SK-N-SH treated with all-trans-retinoic acid at 6 μM for 48 hours (cell line): Measurements from ENCODE around the gene IGDCC3.

ENCODE experiments used
- ATAC-seq: fragments of 200-7000 bp; cut with Tn5 transposase; 3 replicates; pipeline ENCODE4 v1.9.1; 2020; ENCODE audit warnings: mild to moderate bottlenecking, moderate library complexity
- BACH2 ChIP-seq: fragments of 250-450 bp; sonication (Bioruptor Pico); IDR thresholded peaks from 2 replicates; pipeline ENCODE4 v1.9.0; 2021; ENCODE audit warnings: mild to moderate bottlenecking, borderline replicate concordance
- ESRRG ChIP-seq: fragments of 250-450 bp; sonication (Bioruptor Pico); IDR thresholded peaks from 2 replicates; pipeline ENCODE4 v1.6.1; 2021; ENCODE audit warnings: mild to moderate bottlenecking
- GLIS3 ChIP-seq: fragments of 250-450 bp; sonication (Bioruptor Pico); IDR thresholded peaks from 2 replicates; pipeline ENCODE4 v1.5.0; 2020; ENCODE audit warnings: mild to moderate bottlenecking, moderate library complexity
- ISL1 ChIP-seq: fragments of 250-450 bp; sonication (Bioruptor Pico); IDR thresholded peaks from 2 replicates; pipeline ENCODE4 v2.1.2; 2022; ENCODE audit warnings: mild to moderate bottlenecking, moderate library complexity
- OSR1 ChIP-seq: fragments of 250-450 bp; sonication (Bioruptor Pico); IDR thresholded peaks from 2 replicates; pipeline ENCODE4 v1.8.0; 2022; ENCODE audit warnings: moderate library complexity, mild to moderate bottlenecking, inconsistent platforms
- PPARA ChIP-seq: fragments of 250-450 bp; sonication (Bioruptor Pico); IDR thresholded peaks from 2 replicates; pipeline ENCODE4 v1.5.0; 2020; ENCODE audit warnings: mild to moderate bottlenecking, borderline replicate concordance
- RARB ChIP-seq: fragments of 250-450 bp; sonication (Bioruptor Pico); IDR thresholded peaks from 2 replicates; pipeline ENCODE4 v1.8.0; 2021; ENCODE audit warnings: mild to moderate bottlenecking, moderate library complexity
- SNAI2 ChIP-seq: fragments of 250-450 bp; sonication (Bioruptor Pico); IDR thresholded peaks from 2 replicates; pipeline ENCODE4 v1.5.0; 2020; ENCODE audit warnings: mild to moderate bottlenecking, moderate library complexity
- TCF4 ChIP-seq: fragments of 250-450 bp; sonication (Bioruptor Pico); IDR thresholded peaks from 2 replicates; pipeline ENCODE4 v1.8.0; 2021; ENCODE audit warnings: mild to moderate bottlenecking, moderate library complexity, borderline replicate concordance
- TOX ChIP-seq: fragments of 250-450 bp; sonication (Bioruptor Pico); IDR thresholded peaks from 2 replicates; pipeline ENCODE4 v1.8.0; 2021; ENCODE audit warnings: mild to moderate bottlenecking, moderate library complexity, borderline replicate concordance
- ZC3H10 ChIP-seq: fragments of 250-450 bp; sonication (Bioruptor Pico); IDR thresholded peaks from 2 replicates; pipeline ENCODE4 v1.5.1; 2021; ENCODE audit warnings: mild to moderate bottlenecking, moderate library complexity
- ZFP3 ChIP-seq: fragments of 250-450 bp; sonication (Bioruptor Pico); IDR thresholded peaks from 2 replicates; pipeline ENCODE4 v1.5.0; 2020; ENCODE audit warnings: mild to moderate bottlenecking, moderate library complexity
- ZFP30 ChIP-seq: fragments of 450-650 bp; formaldehyde crosslinking; IDR thresholded peaks from 2 replicates; pipeline ENCODE4 v1.5.0; 2022; ENCODE audit warnings: mild to moderate bottlenecking, moderate library complexity
- ZNF565 ChIP-seq: fragments of 450-650 bp; formaldehyde crosslinking; conservative IDR thresholded peaks from 2 replicates; pipeline ENCODE4 v1.5.0; 2020; ENCODE audit warnings: low read depth, mild to moderate bottlenecking, moderate library complexity
- ZNF70 ChIP-seq: fragments of 450-650 bp; formaldehyde crosslinking; IDR thresholded peaks from 2 replicates; pipeline ENCODE4 v1.5.0; 2020; ENCODE audit warnings: mild to moderate bottlenecking, moderate library complexity
- ZNF8 ChIP-seq: fragments of 450-650 bp; formaldehyde crosslinking; IDR thresholded peaks from 2 replicates; pipeline ENCODE4 v1.5.0; 2020; ENCODE audit warnings: mild to moderate bottlenecking, moderate library complexity
- TF ChIP-seq, protein P1 (sequence below): fragments of 250-450 bp; sonication (Bioruptor Pico); IDR thresholded peaks from 2 replicates; pipeline ENCODE4 v1.8.0; 2021; ENCODE audit warnings: low read depth, mild to moderate bottlenecking, moderate library complexity, borderline replicate concordance
- TF ChIP-seq, protein P2 (sequence below): fragments of 250-450 bp; sonication (Bioruptor Pico); IDR thresholded peaks from 2 replicates; pipeline ENCODE4 v1.5.1; 2021; ENCODE audit warnings: mild to moderate bottlenecking, moderate library complexity
- TF ChIP-seq, protein P3 (sequence below): fragments of 250-450 bp; sonication (Bioruptor Pico); IDR thresholded peaks from 2 replicates; pipeline ENCODE4 v1.8.0; 2020; ENCODE audit warnings: mild to moderate bottlenecking, moderate library complexity, borderline replicate concordance
- TF ChIP-seq, protein P4 (sequence below): fragments of 250-450 bp; sonication (Bioruptor Pico); IDR thresholded peaks from 2 replicates; pipeline ENCODE4 v1.5.1; 2020; ENCODE audit warnings: low read depth, mild to moderate bottlenecking, moderate library complexity

IGDCC3 gene

DNA sequence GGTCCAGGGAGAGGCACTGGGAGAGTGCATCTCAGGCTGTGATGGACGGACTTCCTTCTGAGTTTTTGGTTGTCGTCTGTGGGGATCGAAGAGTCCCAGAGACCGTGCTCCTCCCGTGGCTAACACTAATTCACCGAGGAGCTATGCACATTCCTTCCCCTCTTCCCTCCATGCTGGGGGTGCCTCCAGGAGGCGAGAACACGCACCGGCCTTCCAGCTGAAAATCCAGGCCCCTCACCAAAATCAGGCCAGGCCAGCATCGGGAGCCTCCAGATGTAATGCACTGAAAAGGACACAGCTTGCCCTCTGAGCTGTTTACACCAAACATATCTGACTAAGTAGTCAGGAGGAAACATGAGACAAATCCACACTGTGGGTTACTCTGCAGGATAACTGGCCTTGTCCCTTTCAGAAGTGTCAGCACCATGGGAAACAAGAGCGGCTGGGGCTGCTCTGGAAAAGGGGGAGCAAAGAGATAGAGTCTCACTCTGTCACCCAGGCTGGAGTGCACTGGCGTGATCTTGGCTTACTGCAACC is 67.9 kb downstream of the IGDCC3 start:
- no peak for ATAC-seq
- TF ChIP-seq OSR1 (CRISPR knock-in tag) = no peak
- TF ChIP-seq ZFP30 (CRISPR knock-in tag) = no peak
- TF ChIP-seq ZC3H10 (CRISPR knock-in tag) = no peak
- TF ChIP-seq BACH2 = no peak
- TF ChIP-seq, protein P1, sequence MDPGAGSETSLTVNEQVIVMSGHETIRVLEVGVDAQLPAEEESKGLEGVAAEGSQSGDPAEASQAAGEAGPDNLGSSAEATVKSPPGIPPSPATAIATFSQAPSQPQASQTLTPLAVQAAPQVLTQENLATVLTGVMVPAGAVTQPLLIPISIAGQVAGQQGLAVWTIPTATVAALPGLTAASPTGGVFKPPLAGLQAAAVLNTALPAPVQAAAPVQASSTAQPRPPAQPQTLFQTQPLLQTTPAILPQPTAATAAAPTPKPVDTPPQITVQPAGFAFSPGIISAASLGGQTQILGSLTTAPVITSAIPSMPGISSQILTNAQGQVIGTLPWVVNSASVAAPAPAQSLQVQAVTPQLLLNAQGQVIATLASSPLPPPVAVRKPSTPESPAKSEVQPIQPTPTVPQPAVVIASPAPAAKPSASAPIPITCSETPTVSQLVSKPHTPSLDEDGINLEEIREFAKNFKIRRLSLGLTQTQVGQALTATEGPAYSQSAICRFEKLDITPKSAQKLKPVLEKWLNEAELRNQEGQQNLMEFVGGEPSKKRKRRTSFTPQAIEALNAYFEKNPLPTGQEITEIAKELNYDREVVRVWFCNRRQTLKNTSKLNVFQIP (CRISPR knock-in tag) = no peak
- TF ChIP-seq, protein P2, sequence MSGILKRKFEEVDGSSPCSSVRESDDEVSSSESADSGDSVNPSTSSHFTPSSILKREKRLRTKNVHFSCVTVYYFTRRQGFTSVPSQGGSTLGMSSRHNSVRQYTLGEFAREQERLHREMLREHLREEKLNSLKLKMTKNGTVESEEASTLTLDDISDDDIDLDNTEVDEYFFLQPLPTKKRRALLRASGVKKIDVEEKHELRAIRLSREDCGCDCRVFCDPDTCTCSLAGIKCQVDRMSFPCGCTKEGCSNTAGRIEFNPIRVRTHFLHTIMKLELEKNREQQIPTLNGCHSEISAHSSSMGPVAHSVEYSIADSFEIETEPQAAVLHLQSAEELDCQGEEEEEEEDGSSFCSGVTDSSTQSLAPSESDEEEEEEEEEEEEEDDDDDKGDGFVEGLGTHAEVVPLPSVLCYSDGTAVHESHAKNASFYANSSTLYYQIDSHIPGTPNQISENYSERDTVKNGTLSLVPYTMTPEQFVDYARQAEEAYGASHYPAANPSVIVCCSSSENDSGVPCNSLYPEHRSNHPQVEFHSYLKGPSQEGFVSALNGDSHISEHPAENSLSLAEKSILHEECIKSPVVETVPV (CRISPR knock-in tag) = no peak
- TF ChIP-seq ZNF70 = no peak
- TF ChIP-seq PPARA (CRISPR knock-in tag) = no peak
- TF ChIP-seq RARB (CRISPR knock-in tag) = no peak
- TF ChIP-seq ZNF8 (CRISPR knock-in tag) = no peak
- TF ChIP-seq, protein P3, sequence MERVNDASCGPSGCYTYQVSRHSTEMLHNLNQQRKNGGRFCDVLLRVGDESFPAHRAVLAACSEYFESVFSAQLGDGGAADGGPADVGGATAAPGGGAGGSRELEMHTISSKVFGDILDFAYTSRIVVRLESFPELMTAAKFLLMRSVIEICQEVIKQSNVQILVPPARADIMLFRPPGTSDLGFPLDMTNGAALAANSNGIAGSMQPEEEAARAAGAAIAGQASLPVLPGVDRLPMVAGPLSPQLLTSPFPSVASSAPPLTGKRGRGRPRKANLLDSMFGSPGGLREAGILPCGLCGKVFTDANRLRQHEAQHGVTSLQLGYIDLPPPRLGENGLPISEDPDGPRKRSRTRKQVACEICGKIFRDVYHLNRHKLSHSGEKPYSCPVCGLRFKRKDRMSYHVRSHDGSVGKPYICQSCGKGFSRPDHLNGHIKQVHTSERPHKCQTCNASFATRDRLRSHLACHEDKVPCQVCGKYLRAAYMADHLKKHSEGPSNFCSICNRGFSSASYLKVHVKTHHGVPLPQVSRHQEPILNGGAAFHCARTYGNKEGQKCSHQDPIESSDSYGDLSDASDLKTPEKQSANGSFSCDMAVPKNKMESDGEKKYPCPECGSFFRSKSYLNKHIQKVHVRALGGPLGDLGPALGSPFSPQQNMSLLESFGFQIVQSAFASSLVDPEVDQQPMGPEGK (CRISPR knock-in tag) = no peak
- no peak for TF ChIP-seq ZFP3 (CRISPR knock-in tag)
- TF ChIP-seq ISL1 (CRISPR knock-in tag) = no peak
- no peak for TF ChIP-seq GLIS3 (CRISPR knock-in tag)
- TF ChIP-seq SNAI2 (CRISPR knock-in tag) = no peak
- TF ChIP-seq, protein P4, sequence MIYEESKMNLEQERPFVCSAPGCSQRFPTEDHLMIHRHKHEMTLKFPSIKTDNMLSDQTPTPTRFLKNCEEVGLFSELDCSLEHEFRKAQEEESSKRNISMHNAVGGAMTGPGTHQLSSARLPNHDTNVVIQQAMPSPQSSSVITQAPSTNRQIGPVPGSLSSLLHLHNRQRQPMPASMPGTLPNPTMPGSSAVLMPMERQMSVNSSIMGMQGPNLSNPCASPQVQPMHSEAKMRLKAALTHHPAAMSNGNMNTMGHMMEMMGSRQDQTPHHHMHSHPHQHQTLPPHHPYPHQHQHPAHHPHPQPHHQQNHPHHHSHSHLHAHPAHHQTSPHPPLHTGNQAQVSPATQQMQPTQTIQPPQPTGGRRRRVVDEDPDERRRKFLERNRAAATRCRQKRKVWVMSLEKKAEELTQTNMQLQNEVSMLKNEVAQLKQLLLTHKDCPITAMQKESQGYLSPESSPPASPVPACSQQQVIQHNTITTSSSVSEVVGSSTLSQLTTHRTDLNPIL = no peak

DNA sequence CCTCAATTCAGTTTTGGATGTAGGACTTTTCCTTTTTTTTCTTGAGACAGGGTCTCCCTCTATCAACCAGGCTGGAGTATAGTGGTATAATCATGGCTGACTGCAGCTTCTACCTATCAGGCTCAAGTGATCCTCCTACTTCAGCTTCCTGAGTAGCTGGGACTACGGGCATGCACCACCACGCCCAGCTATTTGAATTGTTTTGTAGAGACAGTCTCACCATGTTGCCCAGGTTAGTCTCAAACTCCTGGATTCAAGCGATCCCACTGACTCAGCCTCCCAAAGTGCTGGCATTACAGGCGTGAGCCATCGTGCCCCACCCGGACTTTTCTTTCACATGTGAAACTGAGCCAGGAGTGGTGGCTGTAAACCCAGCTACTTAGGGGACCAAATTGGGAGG is 69.8 kb downstream of the IGDCC3 start:
- ATAC-seq = no peak
- TF ChIP-seq BACH2 = no peak
- no peak for TF ChIP-seq TCF4 (CRISPR knock-in tag)
- TF ChIP-seq ESRRG (CRISPR knock-in tag) = no peak
- no peak for TF ChIP-seq ZC3H10 (CRISPR knock-in tag)
- no peak for TF ChIP-seq PPARA (CRISPR knock-in tag)
- TF ChIP-seq ZFP3 (CRISPR knock-in tag) = no peak
- no peak for TF ChIP-seq SNAI2 (CRISPR knock-in tag)
- TF ChIP-seq TOX (CRISPR knock-in tag) = no peak
- TF ChIP-seq, protein P1 (CRISPR knock-in tag) = no peak
- TF ChIP-seq ZNF565 (CRISPR knock-in tag) = no peak

DNA sequence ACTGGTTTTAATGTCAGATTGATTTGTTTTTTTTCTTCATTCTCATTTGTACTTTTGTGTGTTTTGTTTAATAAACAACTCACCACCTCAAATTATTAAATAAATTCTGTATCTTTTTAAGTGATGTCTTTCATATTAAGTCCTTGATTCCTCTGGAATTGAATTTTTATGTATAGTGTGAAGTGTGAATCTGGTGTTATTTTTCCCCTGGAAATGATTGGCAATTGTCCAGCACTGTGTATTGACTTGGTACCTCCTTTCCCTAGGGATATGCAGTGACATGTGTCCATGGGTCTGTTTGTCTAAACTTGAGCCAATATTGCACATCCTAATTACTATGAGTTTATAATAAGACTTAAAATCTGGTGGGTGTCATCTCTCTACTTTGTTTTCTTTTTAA is 71.3 kb downstream of the IGDCC3 start:
- ATAC-seq = no peak
- TF ChIP-seq, protein P4 = no peak
- no peak for TF ChIP-seq ESRRG (CRISPR knock-in tag)
- TF ChIP-seq ZNF70 = no peak
- no peak for TF ChIP-seq ZNF565 (CRISPR knock-in tag)
- no peak for TF ChIP-seq ZC3H10 (CRISPR knock-in tag)
- TF ChIP-seq, protein P2 (CRISPR knock-in tag) = no peak
- TF ChIP-seq OSR1 (CRISPR knock-in tag) = no peak
